NCI-H187 (cell line): Measurements from ENCODE around the gene NAA20.

Experiments
- DNase-seq, 2 experiments: peaks; one replicate each; lab custom pipeline; 2025; lab: John Stamatoyannopoulos, UW

Gene NAA20

GRCh38 chr20:20076297-20077065 lies 59.3 kb downstream of the NAA20 start:
- no peak for DNase-seq

GRCh38 chr20:20078041-20078440 lies 60.9 kb downstream of the NAA20 start:
- DNase-seq, result no peak

- DNase-seq, result no peak
Measured at GRCh38 chr20:20079102-20079784, 62.1 kb downstream of the NAA20 start.
